DMS 273 (cell line): ENCODE results near the gene TBX4.
"Not testable (repeated sequence)": the region's sequence is repeated elsewhere in the genome, so short reads cannot be mapped to it uniquely, and the experiment has no call there.

ENCODE experiments used
- DNase-seq: peaks from one replicate; lab custom pipeline; 2025; ENCODE audit not compliant: unreplicated experiment; lab: John Stamatoyannopoulos, UW

Gene TBX4

DNA sequence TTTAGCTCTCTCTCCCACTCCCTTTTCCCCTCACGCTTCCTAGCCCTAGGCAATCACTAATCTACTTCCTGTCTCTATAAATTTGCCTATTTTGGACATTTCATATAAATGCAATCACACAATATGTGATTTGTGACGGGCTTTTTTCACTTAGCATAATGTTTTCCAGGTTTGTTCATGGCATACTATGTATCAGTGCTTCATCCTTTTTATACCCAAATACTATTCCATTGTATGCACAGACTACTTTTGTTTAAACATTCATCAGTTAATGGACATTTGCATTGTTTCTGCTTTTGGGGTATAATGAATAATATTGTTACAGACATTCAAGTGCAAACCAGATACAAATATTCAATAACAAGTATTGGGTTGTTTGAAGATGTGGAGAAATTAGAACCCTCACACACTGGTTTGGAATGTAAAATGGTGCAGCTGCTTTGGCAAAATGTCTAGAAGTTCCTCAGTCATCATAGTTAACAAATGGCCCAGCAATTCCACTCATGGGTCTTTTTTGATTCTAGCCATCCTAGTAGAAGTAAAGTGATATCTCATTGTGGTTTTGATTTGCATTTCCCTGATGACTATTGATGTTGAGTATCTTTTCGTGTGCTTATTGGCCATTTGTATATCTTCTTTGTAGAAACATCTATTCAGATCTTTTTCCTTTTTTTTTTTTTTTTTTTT, 67.7 kb downstream of the TBX4 start:
- DNase-seq = no peak

DNA sequence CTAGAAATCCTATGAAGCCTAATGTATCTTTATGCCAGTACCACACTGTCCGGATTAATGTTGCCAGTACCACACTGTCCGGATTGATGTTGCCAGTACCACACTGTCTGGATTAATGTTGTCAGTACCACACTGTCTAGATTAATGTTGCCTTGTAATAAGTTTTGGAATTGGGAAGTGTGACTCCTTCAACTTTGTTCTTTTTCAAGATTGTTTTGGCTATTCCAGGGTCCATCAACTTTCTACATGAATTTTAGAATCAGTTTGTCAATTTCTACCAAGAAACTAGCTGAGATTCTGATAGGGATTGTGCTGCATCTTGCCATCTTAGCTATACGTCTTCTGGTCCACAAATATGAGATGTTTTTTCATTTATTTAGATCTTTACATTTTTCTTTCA, 68.7 kb downstream of the TBX4 start:
- DNase-seq = no peak

DNA sequence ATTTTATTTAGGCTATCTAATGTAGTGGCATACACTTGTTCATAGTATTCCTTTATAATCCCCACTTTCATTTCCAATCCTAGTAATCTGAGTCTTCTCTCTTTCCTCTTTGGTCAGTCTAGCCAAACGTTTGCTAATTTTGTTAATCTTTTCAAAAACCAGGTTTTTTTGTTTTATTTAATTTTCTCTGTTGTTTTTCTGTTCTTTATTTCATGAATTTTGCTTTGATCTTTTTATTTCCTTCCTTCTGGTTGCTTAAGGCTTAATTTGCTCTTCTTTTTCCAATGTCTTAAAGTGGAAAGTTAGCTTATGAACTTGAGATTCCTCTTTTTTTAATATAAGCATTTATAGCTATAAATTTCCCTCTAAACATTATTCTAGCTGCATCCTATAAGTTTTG, 69.9 kb downstream of the TBX4 start:
- DNase-seq = no peak

DNA sequence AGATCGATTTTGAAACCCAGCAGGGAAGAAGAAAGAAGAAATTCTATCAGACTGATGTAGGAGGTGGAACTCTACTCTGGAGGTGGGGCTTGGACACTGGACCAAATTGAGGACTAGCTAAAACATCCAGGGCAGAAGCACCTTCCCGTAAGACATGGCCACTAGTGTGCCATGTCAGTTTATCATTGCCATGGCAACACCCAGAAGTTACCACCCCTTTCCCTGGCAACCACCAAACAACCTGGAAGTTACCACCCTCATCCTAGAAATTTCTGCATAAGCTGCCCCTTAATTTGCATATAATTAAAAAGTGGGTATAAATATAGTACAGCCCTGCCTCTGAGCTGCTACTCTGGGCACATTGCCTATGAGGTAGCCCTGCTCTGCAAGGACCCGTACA, 72.1 kb downstream of the TBX4 start:
- no peak for DNase-seq

DNA sequence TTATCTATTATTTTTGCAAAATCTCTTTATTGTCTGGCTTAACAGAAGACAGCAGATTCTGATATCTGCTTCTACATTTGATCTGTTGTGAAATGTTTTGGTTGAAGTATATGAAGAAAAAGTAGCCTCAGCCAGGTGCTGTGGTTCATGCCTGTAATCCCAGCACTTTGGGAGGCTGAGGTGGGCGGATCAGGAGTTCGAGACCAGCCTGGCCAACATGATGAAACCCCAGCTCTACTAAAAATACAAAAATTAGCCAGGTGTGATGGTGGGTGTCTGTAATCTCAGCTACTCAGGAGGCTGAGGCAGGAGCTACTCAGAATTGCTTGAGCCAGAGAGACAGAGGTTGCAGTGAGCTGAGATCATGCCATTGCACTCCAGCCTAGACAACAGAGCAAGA, 75.2 kb downstream of the TBX4 start:
- not testable (repeated sequence) for DNase-seq

DNA sequence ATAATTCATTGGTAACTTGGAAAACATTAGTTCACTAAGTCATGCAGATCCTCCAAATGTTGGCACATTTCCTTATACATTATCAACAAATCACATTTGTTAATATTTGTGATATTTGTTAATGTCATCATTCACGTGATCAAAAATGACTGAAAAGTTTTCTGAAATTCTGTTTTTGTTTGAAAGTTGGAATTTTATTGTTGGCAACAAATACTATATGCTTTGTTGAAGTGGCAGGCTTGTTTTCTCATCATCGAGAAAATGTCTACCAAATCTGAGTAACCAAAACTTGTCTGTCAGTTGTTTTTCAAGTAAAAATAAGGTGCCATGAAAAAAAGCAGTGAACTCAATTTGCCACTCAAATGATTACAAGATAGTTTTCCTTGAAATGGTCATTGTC, 75.9 kb downstream of the TBX4 start:
- no peak for DNase-seq

DNA sequence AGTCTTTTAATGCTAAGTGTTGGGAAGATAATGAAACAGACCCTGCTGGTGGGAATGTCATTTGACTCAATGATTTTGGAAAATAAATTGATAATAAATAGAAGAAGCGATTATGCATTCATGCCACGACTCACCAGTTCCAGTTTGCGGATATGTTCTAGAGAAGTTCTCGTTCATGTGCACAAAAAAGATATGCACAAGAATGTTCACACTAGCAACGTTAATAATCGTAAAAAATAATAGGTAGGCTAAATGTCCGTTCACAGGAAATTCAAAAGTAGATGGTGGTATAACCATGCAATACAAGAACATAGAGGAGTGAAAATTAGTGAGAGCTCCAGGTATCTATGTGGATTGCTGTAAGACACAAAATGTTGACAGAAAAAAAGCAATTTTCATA, 79.0 kb downstream of the TBX4 start:
- DNase-seq = no peak

DNA sequence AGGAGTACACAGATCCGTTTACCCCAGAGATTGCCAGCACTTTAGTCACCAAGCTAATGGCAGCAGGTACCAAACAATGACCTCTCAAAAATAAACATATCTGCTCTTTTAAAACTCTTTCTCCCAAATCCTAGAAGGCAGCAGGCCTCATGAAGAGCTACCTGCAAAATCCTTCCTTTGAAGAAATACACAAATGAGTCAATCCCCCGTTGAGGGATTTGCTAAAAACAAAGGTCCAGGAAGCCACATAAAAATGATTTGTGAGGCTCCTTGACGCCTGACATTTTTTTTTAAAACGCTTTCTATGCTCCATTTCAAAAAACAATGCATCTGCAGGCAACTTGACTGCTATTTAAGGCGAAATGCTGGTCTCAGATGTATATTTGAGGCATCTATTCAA, 80.6 kb downstream of the TBX4 start:
- DNase-seq = no peak

DNA sequence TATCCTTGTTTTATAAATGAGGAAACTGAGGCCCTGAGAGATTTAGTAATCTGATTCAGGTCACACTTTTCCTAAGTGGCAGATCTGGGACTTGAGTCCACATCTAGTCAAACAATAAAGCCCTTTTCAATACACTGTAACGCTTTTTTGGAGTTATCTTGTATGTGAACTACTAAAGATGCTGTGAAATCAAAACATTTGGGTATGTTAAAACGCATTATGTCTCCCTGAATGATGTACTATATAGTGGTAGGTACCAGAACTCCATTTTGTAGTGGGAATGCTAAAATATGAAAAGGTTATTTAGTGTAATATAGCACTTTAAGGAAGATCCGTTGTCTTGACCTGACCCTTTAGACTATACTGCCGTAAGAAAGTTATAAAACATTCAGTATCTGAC, 81.6 kb downstream of the TBX4 start:
- no peak for DNase-seq

DNA sequence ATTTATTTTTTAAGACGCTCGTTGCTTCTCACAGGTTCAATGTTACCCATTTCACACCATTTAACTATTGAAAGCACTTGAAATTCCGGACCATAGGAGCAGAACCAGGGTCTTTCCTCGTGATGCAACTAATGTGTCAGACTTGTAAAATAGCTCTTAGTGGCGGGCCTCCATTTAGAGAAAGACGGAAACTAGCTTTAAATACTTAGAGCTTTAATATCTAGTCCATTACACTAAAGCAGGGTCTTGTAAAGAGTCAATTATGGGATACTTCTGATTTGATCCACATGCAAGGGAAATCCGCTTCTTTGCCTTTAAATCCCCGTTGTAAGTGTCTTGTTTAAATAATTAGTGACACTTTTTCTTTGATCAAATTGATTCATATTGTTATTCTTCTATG, 82.2 kb downstream of the TBX4 start:
- no peak for DNase-seq
